Upper lobe of left lung (tissue), 4 donors: ENCODE results near the gene CFAP43.

Source experiments
- EP300 ChIP-seq, 4 donors: sonication (generic); formaldehyde crosslinking; IDR thresholded peaks; one replicate each; pipeline ENCODE4 v1.5.1; 2017; ENCODE audit warnings: antibody characterized with exemption in 4 of 4, control low read depth in 2 of 4
- POLR2A ChIP-seq, 4 donors: fragments of 450-650 bp; IDR thresholded peaks; one replicate each; pipeline ENCODE4 v1.5.1; 2016 to 2017; ENCODE audit warnings: antibody characterized with exemption in 4 of 4, mild to moderate bottlenecking in 2 of 4
- POLR2AphosphoS5 ChIP-seq, 2 donors: sonication (generic); formaldehyde crosslinking; IDR thresholded peaks; one replicate each; pipeline ENCODE4 v1.5.1; 2017; ENCODE audit warnings: antibody characterized with exemption in 2 of 2
- TF ChIP-seq, protein P1 (sequence below), 6 experiments: fragments of 450-650 bp in 4 of 6; fragments of 200-600 bp in 2 of 6; sonication (generic) in 2 of 6; IDR thresholded peaks; one replicate each; pipeline ENCODE4 v1.5.1; 2016 to 2019; ENCODE audit warnings: antibody characterized with exemption in 6 of 6

DNA sequence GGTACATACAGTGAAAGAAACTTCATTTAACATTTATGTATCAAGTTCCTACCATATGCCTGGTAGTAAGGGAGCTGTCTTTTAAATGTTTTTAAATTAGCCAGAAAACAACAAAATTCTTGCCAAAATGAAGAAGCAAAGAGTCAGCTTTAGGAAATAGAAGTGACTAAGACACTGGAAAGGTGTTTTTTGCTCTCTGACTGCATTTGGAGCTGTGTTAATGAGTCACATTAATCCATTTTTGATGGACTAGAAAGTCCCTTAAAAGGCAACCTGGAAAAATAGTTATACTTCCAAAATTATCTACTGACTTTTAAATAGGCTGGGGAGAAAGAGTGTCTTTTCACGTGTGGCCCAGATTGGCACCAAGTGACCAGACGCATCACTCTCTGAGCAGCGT, 142.5 kb downstream of the CFAP43 start:
- TF ChIP-seq, protein P1, sequence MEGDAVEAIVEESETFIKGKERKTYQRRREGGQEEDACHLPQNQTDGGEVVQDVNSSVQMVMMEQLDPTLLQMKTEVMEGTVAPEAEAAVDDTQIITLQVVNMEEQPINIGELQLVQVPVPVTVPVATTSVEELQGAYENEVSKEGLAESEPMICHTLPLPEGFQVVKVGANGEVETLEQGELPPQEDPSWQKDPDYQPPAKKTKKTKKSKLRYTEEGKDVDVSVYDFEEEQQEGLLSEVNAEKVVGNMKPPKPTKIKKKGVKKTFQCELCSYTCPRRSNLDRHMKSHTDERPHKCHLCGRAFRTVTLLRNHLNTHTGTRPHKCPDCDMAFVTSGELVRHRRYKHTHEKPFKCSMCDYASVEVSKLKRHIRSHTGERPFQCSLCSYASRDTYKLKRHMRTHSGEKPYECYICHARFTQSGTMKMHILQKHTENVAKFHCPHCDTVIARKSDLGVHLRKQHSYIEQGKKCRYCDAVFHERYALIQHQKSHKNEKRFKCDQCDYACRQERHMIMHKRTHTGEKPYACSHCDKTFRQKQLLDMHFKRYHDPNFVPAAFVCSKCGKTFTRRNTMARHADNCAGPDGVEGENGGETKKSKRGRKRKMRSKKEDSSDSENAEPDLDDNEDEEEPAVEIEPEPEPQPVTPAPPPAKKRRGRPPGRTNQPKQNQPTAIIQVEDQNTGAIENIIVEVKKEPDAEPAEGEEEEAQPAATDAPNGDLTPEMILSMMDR (IDR thresholded peaks at IDR 0.05), result no peak
- no peak for TF ChIP-seq POLR2A (IDR thresholded peaks at IDR 0.05)
- TF ChIP-seq POLR2AphosphoS5 (IDR thresholded peaks at IDR 0.05), result no peak
- TF ChIP-seq EP300 (IDR thresholded peaks at IDR 0.05), result no peak
